Stomach smooth muscle (tissue), 2 donors: ENCODE measurements around the gene EXOSC7.

Source experiments
- H3K27ac ChIP-seq: one replicate; pipeline ENCODE4 v1.7.0; 2013; ENCODE audit warnings: mild to moderate bottlenecking, low read length, inconsistent platforms
- H3K27me3 ChIP-seq, 2 donors: one replicate each; pipeline ENCODE4 v1.7.0; 2013; ENCODE audit warnings: low read length in 2 of 2; ENCODE audit not compliant: insufficient read depth in 2 of 2, control insufficient read depth in 1 of 2
- H3K36me3 ChIP-seq, 2 donors: one replicate each; pipeline ENCODE4 v1.7.0; 2013; ENCODE audit warnings: low read length in 2 of 2; ENCODE audit not compliant: control insufficient read depth in 2 of 2, insufficient read depth in 2 of 2
- H3K4me1 ChIP-seq: one replicate; pipeline ENCODE4 v1.7.0; 2013; ENCODE audit warnings: low read length; ENCODE audit not compliant: control insufficient read depth, insufficient read depth
- H3K4me3 ChIP-seq, 2 donors: one replicate each; pipeline ENCODE4 v1.7.0; 2013; ENCODE audit warnings: low read length in 2 of 2
- H3K9ac ChIP-seq, 2 donors: one replicate each; pipeline ENCODE4 v1.7.0; 2013; ENCODE audit warnings: low read length in 2 of 2, mild to moderate bottlenecking in 1 of 2
- H3K9me3 ChIP-seq, 2 donors: one replicate each; pipeline ENCODE4 v1.7.0; 2013; ENCODE audit warnings: low read length in 2 of 2; ENCODE audit not compliant: control insufficient read depth in 2 of 2
- donor health status: healthy.
- donor health status: Pancreatic carcinoma.

EXOSC7 gene

GRCh38 chr3:45033791-45034190 lies 57.7 kb downstream of the EXOSC7 start:
- Histone ChIP-seq H3K36me3 (peaks cover 0 to 11% of the 10 kb centered on the region in 2 donors), H3K9me3 (no peaks in the 10 kb centered on the region), H3K27me3 (no peaks in the 10 kb centered on the region), H3K4me1 (peaks cover 35% of the 10 kb centered on the region), H3K9ac (no peak overlapping the region), H3K27ac (no peak overlapping the region), H3K4me3 (no peak overlapping the region)

- H3K9me3 ChIP-seq = no peaks in the 10 kb centered on the region
- H3K27ac ChIP-seq = peak overlapping the region; percentile 49
- no peaks in the 10 kb centered on the region for H3K27me3 ChIP-seq
- H3K9ac ChIP-seq = no peak overlapping the region
- peaks cover 34% of the 10 kb centered on the region for H3K4me1 ChIP-seq
- H3K4me3 ChIP-seq = no peak overlapping the region
- H3K36me3 ChIP-seq = peaks cover 0 to 13% of the 10 kb centered on the region in 2 donors
Observed at GRCh38 chr3:45034612-45035252, 58.7 kb downstream of the EXOSC7 start.

GRCh38 chr3:45035441-45036301 lies 59.6 kb downstream of the EXOSC7 start:
- H3K27ac ChIP-seq = peak overlapping the region; percentile 49
- peak overlapping the region; percentile 36 to 40 for H3K9ac ChIP-seq
- no peaks in the 10 kb centered on the region for H3K9me3 ChIP-seq
- peaks cover 0 to 11% of the 10 kb centered on the region in 2 donors for H3K36me3 ChIP-seq
- H3K4me3 ChIP-seq = peak overlapping the region; percentile 53 to 64
- H3K27me3 ChIP-seq = no peaks in the 10 kb centered on the region
- peaks cover 33% of the 10 kb centered on the region for H3K4me1 ChIP-seq

- no peak overlapping the region for H3K9ac ChIP-seq
- H3K36me3 ChIP-seq = peaks cover 0 to 2% of the 10 kb centered on the region in 2 donors
- no peaks in the 10 kb centered on the region for H3K9me3 ChIP-seq
- H3K27me3 ChIP-seq = no peaks in the 10 kb centered on the region
- H3K27ac ChIP-seq = no peak overlapping the region
- no peak overlapping the region for H3K4me3 ChIP-seq
- peaks cover 34% of the 10 kb centered on the region for H3K4me1 ChIP-seq
Observed at GRCh38 chr3:45037720-45038455, 61.8 kb downstream of the EXOSC7 start.

- H3K27ac ChIP-seq = no peak overlapping the region
- H3K36me3 ChIP-seq = peaks cover 0 to 2% of the 10 kb centered on the region in 2 donors
- no peak overlapping the region for H3K4me3 ChIP-seq
- no peaks in the 10 kb centered on the region for H3K9me3 ChIP-seq
- H3K9ac ChIP-seq = no peak overlapping the region
- H3K27me3 ChIP-seq = no peaks in the 10 kb centered on the region
- peaks cover 18% of the 10 kb centered on the region for H3K4me1 ChIP-seq
Observed at GRCh38 chr3:45041666-45042065, 65.6 kb downstream of the EXOSC7 start.

GRCh38 chr3:45042162-45042561 lies 66.1 kb downstream of the EXOSC7 start:
- Histone ChIP-seq H3K4me1 (peaks cover 15% of the 10 kb centered on the region), H3K27ac (no peak overlapping the region), H3K9ac (no peak overlapping the region), H3K27me3 (no peaks in the 10 kb centered on the region), H3K9me3 (no peaks in the 10 kb centered on the region), H3K4me3 (no peak overlapping the region), H3K36me3 (peaks cover 0 to 2% of the 10 kb centered on the region in 2 donors)

GRCh38 chr3:45043728-45044299 lies 67.8 kb downstream of the EXOSC7 start:
- H3K27me3 ChIP-seq = no peaks in the 10 kb centered on the region
- H3K4me3 ChIP-seq = no peak overlapping the region
- peaks cover 18% of the 10 kb centered on the region for H3K4me1 ChIP-seq
- H3K9me3 ChIP-seq = no peaks in the 10 kb centered on the region
- H3K9ac ChIP-seq = no peak overlapping the region
- H3K36me3 ChIP-seq = peaks cover 0 to 2% of the 10 kb centered on the region in 2 donors
- H3K27ac ChIP-seq = peak overlapping the region; percentile 18

- H3K9ac ChIP-seq = no peak overlapping the region
- no peaks in the 10 kb centered on the region for H3K9me3 ChIP-seq
- H3K27me3 ChIP-seq = no peaks in the 10 kb centered on the region
- no peaks in the 10 kb centered on the region for H3K36me3 ChIP-seq
- peaks cover 10% of the 10 kb centered on the region for H3K4me1 ChIP-seq
- no peak overlapping the region for H3K27ac ChIP-seq
- H3K4me3 ChIP-seq = no peak overlapping the region
Observed at GRCh38 chr3:45048244-45048643, 72.2 kb downstream of the EXOSC7 start.

GRCh38 chr3:45049807-45050206 lies 73.8 kb downstream of the EXOSC7 start:
- Histone ChIP-seq H3K27me3 (no peaks in the 10 kb centered on the region), H3K27ac (no peak overlapping the region), H3K9me3 (no peaks in the 10 kb centered on the region), H3K4me3 (no peak overlapping the region), H3K4me1 (peaks cover 4% of the 10 kb centered on the region), H3K9ac (no peak overlapping the region), H3K36me3 (no peaks in the 10 kb centered on the region)

GRCh38 chr3:45051685-45052084 lies 75.6 kb downstream of the EXOSC7 start:
- Histone ChIP-seq H3K36me3 (no peaks in the 10 kb centered on the region), H3K9me3 (no peaks in the 10 kb centered on the region), H3K4me3 (no peak overlapping the region), H3K27me3 (no peaks in the 10 kb centered on the region), H3K27ac (no peak overlapping the region), H3K4me1 (peaks cover 5% of the 10 kb centered on the region), H3K9ac (no peak overlapping the region)
